IPS-NIHi7 (cell line): ENCODE results near the gene LYL1.

Experiments used
- DNase-seq: peaks from one replicate; pipeline ENCODE4 v3.0.0; 2012; ENCODE audit warnings: mixed read lengths; ENCODE audit errors: extremely low spot score

The LYL1 gene

GRCh38 chr19:13104848-13105711, 2.4 kb upstream of the LYL1 start:
- no peak for DNase-seq

GRCh38 chr19:13104360-13104847, 1.7 kb upstream of the LYL1 start:
- DNase-seq = peak; percentile 72

- DNase-seq = no peak
Measured at GRCh38 chr19:13103581-13104359, 1.1 kb upstream of the LYL1 start.

GRCh38 chr19:13102416-13102665, 317 bp downstream of the LYL1 start:
- DNase-seq = no peak

GRCh38 chr19:13101590-13102415, 855 bp downstream of the LYL1 start:
- no peak for DNase-seq

- no peak for DNase-seq
Measured at GRCh38 chr19:13100841-13101589, 1.6 kb downstream of the LYL1 start.

GRCh38 chr19:13100031-13100588, 2.5 kb downstream of the LYL1 start:
- DNase-seq = no peak

GRCh38 chr19:13099073-13099999, 3.3 kb downstream of the LYL1 start:
- DNase-seq = no peak

- DNase-seq = no peak
Measured at GRCh38 chr19:13098277-13099072, 4.2 kb downstream of the LYL1 start.

- DNase-seq = no peak
Measured at GRCh38 chr19:13097463-13098258, 5.0 kb downstream of the LYL1 start.

- no peak for DNase-seq
Measured at GRCh38 chr19:13097033-13097462, 5.6 kb downstream of the LYL1 start.

GRCh38 chr19:13095934-13096927, 6.4 kb downstream of the LYL1 start:
- DNase-seq = peak; percentile 79

GRCh38 chr19:13095393-13095784, 7.3 kb downstream of the LYL1 start:
- peak; percentile 61 for DNase-seq

GRCh38 chr19:13094771-13095392, 7.8 kb downstream of the LYL1 start:
- peak; percentile 68 for DNase-seq

GRCh38 chr19:13094106-13094504, 8.6 kb downstream of the LYL1 start:
- DNase-seq = no peak

- peak; percentile 89 for DNase-seq
Measured at GRCh38 chr19:13093407-13094105, 9.1 kb downstream of the LYL1 start.
